Type B pancreatic cell (in vitro differentiated cells): Measurements from ENCODE around the gene DNAH6. TPM values are rescaled to one million over a fixed set of nuclear protein-coding genes. Genes with fewer than 3 reads are reported as not detected.

Experiments
- DNase-seq: peaks from one replicate; pipeline ENCODE4 v3.0.0; 2021; ENCODE audit warnings: mixed read lengths; ENCODE audit not compliant: unreplicated experiment; ENCODE audit errors: extremely low spot score
- H3K27ac Mint-ChIP-seq: 2 replicates; pipeline ENCODE4 v1.8.0; 2021; ENCODE audit warnings: mild to moderate bottlenecking, mixed read lengths
- H3K27me3 Mint-ChIP-seq: 2 replicates; pipeline ENCODE4 v1.8.0; 2021; ENCODE audit warnings: mixed read lengths
- H3K36me3 Mint-ChIP-seq: 2 replicates; pipeline ENCODE4 v1.8.0; 2021; ENCODE audit warnings: mixed read lengths
- H3K4me1 Mint-ChIP-seq: one replicate; pipeline ENCODE4 v1.8.0; 2021; ENCODE audit warnings: mixed read lengths; ENCODE audit not compliant: unreplicated experiment
- H3K4me3 Mint-ChIP-seq: 2 replicates; pipeline ENCODE4 v1.8.0; 2021; ENCODE audit warnings: mild to moderate bottlenecking, mixed read lengths
- H3K9me3 Mint-ChIP-seq: 2 replicates; pipeline ENCODE4 v1.8.0; 2021; ENCODE audit warnings: mixed read lengths
- CTCF ChIP-seq: fragments of 200-600 bp; sonication (generic); conservative IDR thresholded peaks from 2 replicates; pipeline ENCODE4 v1.5.0; 2021; ENCODE audit warnings: antibody characterized with exemption, mild to moderate bottlenecking
- total RNA-seq: library from RNA; stranded (reverse); gene quantifications from 2 replicates; pipeline ENCODE4 v1.2.1, GENCODE V29; 2021; ENCODE audit warnings: low replicate concordance

DNAH6 gene
- total RNA-seq, 1 donor from 2014 or later: 3.8 TPM

- H3K27ac Mint-ChIP-seq: no peak overlapping the region
- H3K4me1 Mint-ChIP-seq: no peaks in the 10 kb centered on the region
- no peak for DNase-seq
- H3K4me3 Mint-ChIP-seq: no peak overlapping the region
- H3K9me3 Mint-ChIP-seq: no peaks in the 10 kb centered on the region
- no peaks in the 10 kb centered on the region for H3K27me3 Mint-ChIP-seq
- no peaks in the 10 kb centered on the region for H3K36me3 Mint-ChIP-seq
- no peak for TF ChIP-seq CTCF
Observed at GRCh38 chr2:84833481-84834150, 317.3 kb downstream of the DNAH6 start.

- no peak for TF ChIP-seq CTCF
- Mint-ChIP-seq H3K36me3 (no peaks in the 10 kb centered on the region), H3K9me3 (no peaks in the 10 kb centered on the region), H3K4me1 (no peaks in the 10 kb centered on the region), H3K27ac (no peak overlapping the region), H3K27me3 (peaks cover 4% of the 10 kb centered on the region), H3K4me3 (no peak overlapping the region)
- DNase-seq: no peak
Observed at GRCh38 chr2:84836215-84836614, 319.9 kb downstream of the DNAH6 start.

GRCh38 chr2:84838434-84839145 lies 322.3 kb downstream of the DNAH6 start:
- DNase-seq: no peak
- no peak overlapping the region for H3K27ac Mint-ChIP-seq
- no peaks in the 10 kb centered on the region for H3K9me3 Mint-ChIP-seq
- peaks cover 7% of the 10 kb centered on the region for H3K27me3 Mint-ChIP-seq
- H3K4me3 Mint-ChIP-seq: no peak overlapping the region
- H3K36me3 Mint-ChIP-seq: no peaks in the 10 kb centered on the region
- TF ChIP-seq CTCF: no peak
- H3K4me1 Mint-ChIP-seq: no peaks in the 10 kb centered on the region

GRCh38 chr2:84839851-84840250 lies 323.6 kb downstream of the DNAH6 start:
- Mint-ChIP-seq H3K36me3 (no peaks in the 10 kb centered on the region), H3K9me3 (no peaks in the 10 kb centered on the region), H3K27ac (no peak overlapping the region), H3K4me1 (no peaks in the 10 kb centered on the region), H3K27me3 (peaks cover 7% of the 10 kb centered on the region), H3K4me3 (no peak overlapping the region)
- DNase-seq: no peak
- TF ChIP-seq CTCF: no peak

GRCh38 chr2:84840306-84840705 lies 324.0 kb downstream of the DNAH6 start:
- H3K4me1 Mint-ChIP-seq: no peaks in the 10 kb centered on the region
- no peaks in the 10 kb centered on the region for H3K9me3 Mint-ChIP-seq
- TF ChIP-seq CTCF: no peak
- peaks cover 7% of the 10 kb centered on the region for H3K27me3 Mint-ChIP-seq
- no peak for DNase-seq
- no peak overlapping the region for H3K4me3 Mint-ChIP-seq
- H3K36me3 Mint-ChIP-seq: no peaks in the 10 kb centered on the region
- H3K27ac Mint-ChIP-seq: no peak overlapping the region
